ENCODE results near the gene TCP11X1. TPM values are rescaled to one million over a fixed set of nuclear protein-coding genes. Genes with fewer than 3 reads are reported as not detected.
"Not testable (repeated sequence)": the region's sequence is repeated elsewhere in the genome, so short reads cannot be mapped to it uniquely, and the experiment has no call there.

TCP11X1 gene
- total RNA-seq, 3 donors from 2014 or later (not counting 1 experiment from before 2014, with no cell fraction given), result not detected

DNA sequence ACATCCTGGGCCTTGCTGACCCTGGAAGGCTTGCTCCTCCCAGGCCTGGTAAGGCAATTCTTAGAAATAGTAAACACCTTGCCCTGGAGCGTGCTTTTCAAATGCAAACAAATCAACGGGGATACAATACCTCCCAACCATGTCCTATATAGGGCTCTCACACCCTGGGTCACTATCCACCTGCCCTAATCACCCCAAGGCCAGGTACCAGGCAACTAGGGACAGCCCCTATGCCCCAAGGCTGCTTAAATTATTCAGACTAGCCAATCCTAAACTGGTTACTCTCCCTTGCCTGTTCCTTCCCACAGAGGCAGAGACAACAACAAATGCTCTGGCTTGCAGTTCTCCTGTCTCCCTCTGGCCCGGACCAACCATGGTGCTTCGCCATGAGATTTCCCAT lies 57.1 kb downstream of the TCP11X1 start:
- WGBS (ENCODE audit: insufficient coverage), result no CpG with 5 or more reads among the region's 4 CpGs
- H3K36me3 ChIP-seq (ENCODE audit: control insufficient read depth, insufficient read depth, low read length); H3K4me3 Mint-ChIP-seq; H3K4me3 ChIP-seq (ENCODE audit: low read length); intact Hi-C loops (cut with micrococcal nuclease); H3K4me1 Mint-ChIP-seq; H3K27ac Mint-ChIP-seq; H3K27me3 ChIP-seq (ENCODE audit: control insufficient read depth, insufficient read depth, low read length); H3K27me3 Mint-ChIP-seq (ENCODE audit: low read depth in 2 of 2); H3K4me1 ChIP-seq (ENCODE audit: control insufficient read depth, insufficient read depth, low read length); H3K36me3 Mint-ChIP-seq; H3K9me3 ChIP-seq (ENCODE audit: control insufficient read depth, insufficient read depth, low read length); DNase-seq; ATAC-seq; H3K9me3 Mint-ChIP-seq; H3K27ac ChIP-seq (ENCODE audit: low read length): not testable (repeated sequence)

Other genes starting within 250 kb of the TCP11X1 start
- gene TCEAL2, start 89.6 kb upstream of the TCP11X1 start, total RNA-seq, result not detected
- not detected for gene TCEAL6, start 72.8 kb upstream of the TCP11X1 start, total RNA-seq
- 1 to 10 TPM in 2 of 3 donors, under 1 TPM in 1; 0.75 to 2.5 (median 1.8) TPM for gene BEX5, start 59.3 kb upstream of the TCP11X1 start, total RNA-seq
- not detected for gene NXF2, start 31.9 kb downstream of the TCP11X1 start, total RNA-seq
- gene NXF2B, start 224.7 kb downstream of the TCP11X1 start, total RNA-seq, result not detected

Data from natural killer cell (primary cell).